GM19468 (cell line): ENCODE data around the gene STPG2.

Source experiments
- ATAC-seq: cut with Tn5 transposase; IDR thresholded peaks from one replicate; pipeline ENCODE4 v1.9.1; 2021; ENCODE audit warnings: mild to moderate bottlenecking, moderate library complexity, moderate number of reproducible peaks; ENCODE audit not compliant: unreplicated experiment; ENCODE audit errors: extremely low read depth

The STPG2 gene

DNA sequence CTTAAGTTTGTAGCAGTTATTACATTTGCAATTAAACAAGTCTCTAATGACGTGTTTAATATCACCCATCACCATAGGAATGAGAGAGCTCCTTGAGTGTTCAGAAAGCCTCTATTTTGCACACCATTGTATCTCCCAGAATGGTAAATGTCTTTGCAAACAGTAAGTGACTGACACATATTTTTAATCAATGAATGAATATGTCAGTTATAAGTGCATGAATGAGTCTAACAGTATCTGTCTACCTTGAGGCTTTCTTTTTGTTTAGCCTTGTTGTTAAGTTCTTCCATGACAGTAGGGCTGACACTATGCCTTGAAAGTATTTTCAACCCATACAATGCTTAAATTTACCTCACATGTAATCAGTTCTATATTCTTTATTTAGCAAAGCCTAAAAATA, 292.2 kb downstream of the STPG2 start:
- ATAC-seq, result no peak

DNA sequence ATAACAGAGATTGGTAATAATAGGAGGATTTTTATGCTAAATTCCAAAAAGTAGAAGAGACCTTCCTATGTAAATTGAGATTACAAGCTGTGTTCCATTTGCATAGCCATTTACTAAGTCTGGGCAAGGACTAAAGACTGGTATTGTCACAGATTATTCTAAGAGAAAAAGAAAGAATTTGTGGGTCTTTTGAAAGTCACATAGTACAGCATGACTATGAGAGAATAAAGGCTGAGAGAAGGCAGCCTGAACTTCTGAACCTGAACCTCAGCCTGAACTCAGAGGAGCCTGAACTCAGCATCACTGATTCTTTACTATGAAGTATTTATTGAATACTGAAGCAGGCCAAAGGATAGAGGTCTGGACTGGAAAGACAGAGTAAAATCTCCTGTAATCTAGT, 297.5 kb downstream of the STPG2 start:
- no peak for ATAC-seq

DNA sequence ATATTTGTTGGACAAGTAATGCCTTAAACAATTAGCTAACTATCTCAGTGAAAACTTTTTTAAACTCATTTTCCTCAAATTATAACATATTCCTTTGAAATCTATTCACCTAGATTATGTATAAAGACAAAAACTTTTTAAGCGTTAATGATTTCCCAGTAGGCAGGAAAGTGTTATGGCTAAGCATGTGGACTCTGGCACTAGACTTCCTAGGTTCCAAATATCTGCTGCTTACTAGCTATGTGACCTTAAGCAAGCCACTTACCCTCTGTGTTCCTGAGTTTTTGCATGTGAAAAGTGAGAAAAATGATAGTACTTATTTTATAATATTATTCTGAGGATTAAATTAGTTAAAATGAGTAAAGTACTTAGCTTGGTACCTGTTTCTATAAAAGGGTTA, 301.8 kb downstream of the STPG2 start:
- no peak for ATAC-seq

DNA sequence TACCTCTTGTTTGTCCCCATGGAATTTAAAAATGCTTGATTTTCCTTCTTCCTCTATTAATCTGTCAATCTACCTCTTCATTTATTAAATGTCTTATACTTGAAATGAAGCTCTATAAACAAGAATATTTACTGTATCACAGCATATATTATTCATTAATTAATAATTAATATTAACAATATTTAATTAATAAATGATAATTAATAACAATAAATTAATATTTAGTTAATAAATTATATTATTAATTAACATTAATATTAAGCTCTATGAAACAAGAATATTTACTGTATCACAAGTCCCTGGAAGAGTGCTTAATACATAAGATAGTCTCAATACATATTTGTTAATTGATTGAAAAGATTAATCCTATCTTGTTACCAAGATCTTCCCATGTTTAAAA, 306.6 kb downstream of the STPG2 start:
- ATAC-seq, result no peak

DNA sequence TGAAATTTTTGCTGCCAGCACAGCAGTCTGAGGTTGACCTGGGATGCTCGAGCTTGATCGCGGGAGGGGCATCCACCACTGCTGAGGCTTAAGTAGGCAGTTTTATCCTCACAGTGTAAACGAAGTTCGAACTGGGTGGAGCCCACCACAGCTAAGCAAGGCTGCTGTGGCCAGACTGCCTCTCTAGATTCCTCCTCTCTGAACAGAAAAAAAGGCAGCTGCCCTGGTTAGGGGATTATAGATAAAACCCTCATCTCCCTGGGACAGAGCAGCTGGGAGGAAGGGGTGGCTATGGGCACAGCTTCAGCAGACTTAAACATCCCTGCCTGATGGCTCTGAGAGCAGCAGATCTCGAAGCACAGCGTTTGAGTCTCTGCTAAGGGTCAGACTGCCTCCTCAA, 314.6 kb downstream of the STPG2 start:
- no peak for ATAC-seq

DNA sequence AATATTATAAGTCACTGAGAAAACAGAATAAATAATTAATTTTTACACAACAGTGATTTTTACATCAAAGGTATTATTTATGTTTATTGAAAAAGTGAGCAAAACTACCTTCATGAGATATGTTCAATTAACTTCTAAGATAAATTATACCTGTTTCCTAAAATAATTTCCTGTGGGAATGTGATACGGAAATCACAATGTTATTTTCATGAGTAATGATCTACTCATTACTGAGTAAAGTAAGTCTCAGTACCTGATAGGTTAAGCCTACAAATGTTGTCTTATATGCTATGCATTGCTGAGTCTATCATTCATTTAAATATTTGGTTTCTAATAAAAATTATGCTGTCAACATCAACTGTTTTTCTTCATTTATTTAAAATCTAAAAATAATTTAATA, 324.0 kb downstream of the STPG2 start:
- ATAC-seq, result no peak

DNA sequence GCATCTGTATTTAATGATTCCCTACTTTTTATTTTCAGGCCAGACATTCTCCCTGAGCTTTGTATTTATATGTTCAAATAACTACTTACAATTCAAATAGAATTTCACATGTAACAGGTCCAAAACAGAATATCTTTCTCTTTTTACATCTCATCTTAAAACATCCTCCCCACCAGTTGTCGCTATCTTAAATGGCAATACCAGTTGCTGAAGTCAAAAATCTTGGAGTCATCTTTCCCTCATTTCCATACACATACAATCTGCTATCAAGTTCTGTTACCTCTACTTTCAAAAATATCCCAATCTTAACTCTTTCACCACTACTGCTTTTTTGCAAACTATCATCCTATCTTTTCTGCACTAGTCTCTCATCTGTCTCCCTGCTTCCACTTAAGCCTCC, 330.5 kb downstream of the STPG2 start:
- no peak for ATAC-seq

DNA sequence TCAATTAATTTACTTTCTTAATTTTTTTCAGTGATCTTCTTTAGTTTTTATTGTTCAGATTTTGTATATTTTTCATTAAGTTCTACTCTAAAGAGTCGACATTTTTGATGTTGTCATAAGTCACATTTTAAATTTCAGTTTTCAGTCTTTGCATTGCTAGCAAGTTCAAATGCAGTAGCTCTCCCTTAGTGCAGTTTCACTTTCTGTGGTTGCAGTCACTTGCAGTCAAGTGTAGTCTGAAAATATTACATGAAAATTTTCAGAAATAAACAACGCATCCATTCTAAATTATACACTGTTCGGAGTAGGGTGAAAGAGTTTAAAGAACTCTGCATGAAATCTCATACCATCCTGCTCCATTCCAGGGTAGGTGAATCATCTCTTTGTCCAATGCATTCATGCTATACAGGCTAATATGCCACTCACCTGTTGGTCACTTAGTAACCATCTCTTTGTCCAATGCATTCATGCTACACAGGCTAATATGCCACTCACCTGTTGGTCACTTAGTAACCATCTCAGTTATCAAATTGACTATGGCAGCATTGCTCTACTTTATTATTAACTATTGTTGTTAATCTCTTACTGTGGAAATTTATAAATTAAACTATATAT, 356.9 kb downstream of the STPG2 start:
- ATAC-seq, result no peak

DNA sequence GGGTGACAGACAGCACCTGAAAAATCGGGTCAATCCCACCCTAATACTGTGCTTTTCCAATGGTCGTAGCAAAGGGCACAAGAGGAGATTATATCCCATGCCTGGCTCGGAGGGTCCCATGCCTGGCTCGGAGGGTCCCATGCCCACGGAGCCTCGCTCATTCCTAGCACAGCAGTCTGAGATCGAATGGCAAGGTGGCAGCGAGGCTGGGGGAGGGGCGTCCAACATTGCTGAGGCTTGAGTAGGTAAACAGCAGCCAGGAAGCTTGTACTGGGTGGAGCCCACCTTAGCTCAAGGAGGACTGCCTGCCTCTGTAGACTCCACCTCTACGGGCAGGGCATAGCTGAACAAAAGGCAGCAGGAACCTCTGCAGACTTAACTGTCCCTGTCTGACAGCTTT, 365.1 kb downstream of the STPG2 start:
- no peak for ATAC-seq

DNA sequence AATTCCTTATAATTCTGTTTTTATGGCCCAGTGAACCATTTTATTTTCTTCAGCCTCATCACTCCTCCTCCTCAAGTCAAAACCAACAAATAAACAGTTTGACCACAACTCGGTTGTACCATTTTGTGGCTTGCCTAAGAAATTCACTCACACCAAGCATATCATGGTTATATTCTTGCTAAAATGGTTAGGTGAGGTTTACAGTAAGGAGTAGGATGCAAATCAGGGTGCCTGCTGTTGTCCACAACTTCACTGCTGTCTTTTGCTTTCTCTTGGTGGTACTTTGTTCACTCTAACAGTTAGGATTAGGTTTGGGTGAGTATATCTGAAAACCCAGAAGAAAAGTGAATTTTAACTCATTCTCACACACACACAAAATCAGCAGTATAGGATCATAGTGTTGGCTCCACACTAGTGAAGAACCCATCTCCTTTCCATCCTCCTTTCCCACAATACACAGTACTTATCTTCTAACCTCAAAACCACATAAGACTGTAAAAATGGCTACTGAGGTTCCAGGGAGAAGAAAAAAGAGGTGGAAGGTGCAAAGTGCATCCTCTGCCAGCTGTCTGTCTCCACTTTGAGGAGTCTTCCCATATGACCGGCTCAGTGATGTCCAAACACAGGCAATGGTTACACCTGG, 368.8 kb downstream of the STPG2 start:
- ATAC-seq, result no peak

DNA sequence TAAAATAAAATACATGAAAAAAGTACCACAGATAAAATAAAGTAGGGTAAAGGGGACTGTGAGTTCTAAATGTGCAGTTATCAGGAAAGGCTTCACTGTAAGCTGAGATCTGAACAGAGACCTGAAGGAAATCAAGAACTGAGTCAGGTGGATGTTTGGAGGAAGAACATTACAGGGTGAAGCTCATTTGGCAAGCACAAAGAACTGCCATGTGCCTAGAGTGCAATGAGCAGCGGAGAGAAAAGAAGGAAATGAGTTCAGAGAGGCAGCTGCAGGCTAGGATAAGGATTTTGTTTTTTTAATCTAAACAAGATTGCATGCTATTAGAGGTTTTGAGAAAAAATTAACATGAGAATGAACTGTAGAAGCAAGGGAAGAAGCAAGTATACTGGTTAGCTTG, 373.1 kb downstream of the STPG2 start:
- no peak for ATAC-seq

DNA sequence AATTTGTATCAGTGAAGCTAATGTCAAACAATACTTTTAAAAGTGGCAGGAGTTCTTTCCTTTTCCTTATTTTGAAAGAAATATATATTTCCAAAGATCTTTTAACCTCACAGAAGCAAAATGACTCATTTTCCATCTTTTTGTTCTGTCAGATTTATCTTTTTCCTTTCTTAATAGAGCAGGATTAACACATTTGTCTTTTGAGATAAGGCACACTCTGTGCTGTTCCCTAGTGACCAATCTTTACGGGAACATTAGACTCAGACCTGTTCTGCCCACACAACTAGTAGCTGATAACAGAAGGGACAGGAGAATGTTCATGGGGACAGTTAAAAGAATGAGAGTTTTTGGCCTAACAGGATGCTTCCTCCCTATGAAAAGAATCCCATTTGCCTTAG, 381.2 kb downstream of the STPG2 start:
- no peak for ATAC-seq

DNA sequence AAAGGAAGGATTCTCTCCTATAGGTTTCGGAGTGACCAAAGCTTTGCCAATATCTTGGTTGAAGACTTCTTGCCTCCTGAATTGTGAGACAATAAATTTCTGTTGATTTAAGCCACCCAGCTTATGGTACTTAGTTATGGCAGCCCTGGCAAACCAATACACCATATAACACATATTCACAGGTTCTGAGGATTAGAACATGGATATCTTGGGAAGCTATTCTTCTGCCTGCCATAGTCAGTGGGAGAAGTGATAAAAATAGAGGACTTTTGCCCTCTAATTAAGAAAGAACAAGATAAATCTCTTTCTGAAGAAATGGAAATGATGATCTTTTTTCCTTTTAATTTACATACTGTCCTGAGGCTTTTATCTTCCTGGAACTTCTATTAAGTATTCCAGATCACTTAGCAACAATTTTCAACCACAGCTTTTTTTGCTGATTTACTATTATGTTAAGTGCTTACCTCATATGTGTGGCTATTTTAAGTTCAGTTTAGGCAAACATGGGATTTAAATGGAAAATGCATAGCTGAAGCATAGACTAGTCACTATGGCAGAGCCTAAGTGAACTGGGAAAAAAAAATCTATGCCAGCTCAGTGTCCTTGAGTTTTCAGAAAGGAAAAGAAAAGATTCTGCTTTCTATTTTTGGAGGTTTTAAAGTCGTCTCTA, 381.7 kb downstream of the STPG2 start:
- no peak for ATAC-seq

DNA sequence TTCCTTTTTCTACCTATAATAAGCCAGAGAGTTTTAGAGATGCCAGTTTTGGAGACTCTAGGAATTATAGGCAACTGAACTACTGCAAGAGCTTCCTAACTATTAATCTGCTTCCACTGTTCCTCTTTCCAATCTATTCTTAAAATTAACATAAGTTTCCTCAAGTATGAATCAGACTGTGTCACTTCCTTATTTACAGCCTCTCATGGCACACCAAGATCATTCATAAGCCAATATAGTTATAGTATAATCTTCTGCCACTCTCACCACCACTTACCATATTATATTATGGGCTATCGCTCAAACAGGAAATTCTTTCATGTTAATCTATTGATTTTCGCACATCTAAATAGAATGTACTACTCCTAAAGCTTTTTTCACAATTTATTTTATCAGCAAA, 383.5 kb downstream of the STPG2 start:
- ATAC-seq, result no peak

DNA sequence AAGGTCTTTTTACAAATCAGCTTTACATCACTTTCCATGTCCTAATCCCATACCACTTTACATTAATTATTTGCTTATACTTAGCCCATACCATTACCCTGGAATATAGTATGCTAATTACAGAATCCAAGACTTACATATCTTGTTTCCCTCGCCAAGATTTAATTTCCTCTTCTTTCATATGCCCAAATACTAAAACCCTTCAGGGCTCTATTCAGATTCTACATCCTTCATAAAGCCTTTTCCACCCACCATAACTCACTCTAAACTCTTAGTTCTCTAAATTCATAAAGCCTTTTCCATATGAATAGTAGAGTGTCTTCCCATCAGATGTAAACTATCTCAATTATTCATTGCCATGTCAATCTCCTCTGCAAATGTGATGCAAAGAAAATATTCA, 390.7 kb downstream of the STPG2 start:
- ATAC-seq, result no peak

DNA sequence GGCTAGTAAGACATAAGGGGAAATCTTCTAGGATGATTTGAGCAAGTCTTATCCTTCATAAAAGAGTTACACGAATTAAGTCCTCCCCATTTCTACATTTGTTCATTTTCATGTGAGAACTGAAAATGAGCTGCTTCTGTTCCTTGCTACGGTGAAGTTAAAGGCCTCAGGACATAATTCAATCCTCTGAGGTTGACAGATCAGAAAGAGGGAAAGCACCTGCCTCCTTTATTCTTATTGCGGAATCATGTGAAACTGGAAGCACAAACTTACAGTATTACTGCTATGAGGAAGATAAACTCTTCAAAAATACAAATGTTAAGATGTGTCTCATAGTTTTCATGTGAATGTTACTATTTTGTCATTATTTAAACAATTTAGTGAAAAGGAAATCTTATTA, 395.3 kb downstream of the STPG2 start:
- ATAC-seq, result no peak

DNA sequence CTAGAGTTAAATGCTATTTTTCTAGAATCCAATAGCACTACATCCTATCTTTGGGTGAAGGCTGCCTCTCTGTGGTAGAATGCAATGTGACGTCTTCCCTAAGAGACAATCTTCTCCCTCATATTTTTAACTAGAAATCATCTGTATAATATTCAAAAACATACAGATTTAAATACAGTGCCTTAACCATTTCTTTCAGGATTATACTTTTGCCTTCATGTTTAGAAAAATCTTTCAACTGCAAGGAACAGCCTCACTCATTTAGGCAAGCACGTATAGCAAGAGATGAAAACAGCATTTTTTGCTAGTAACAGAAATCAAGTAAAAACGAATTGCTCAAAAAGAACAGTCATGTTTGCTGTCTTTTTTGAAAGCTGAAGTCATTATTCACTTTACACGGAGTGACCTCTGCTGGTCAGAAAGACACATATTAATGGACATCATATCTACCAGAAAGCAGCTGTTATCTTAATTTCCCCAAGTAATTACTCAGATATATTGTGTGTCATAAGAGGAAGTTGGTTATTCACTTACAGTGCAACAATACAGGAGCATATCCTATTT, 422.3 kb downstream of the STPG2 start:
- ATAC-seq, result no peak

DNA sequence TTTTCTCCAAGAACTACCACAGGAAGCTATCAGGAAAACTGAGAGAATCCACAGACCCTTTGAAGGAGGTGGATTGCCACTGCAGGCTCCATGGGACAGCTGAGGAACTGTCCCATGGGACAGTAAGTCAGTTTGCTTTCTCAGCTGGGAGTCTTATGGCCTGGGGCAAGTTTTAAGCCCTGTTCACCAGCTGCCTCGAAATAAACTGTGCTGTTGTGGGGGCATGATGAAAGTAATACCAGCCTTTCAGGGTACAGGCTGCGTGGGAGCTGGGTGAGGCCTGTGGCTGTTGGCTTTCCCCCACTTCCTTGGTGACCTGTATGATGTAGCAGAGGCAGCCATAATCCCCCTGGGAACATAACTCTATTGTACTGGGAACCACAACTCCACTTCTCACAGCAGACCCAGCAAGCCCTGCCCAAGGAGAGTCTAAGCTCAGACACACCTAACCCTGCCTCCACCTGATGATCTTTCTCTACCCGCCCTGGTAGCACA, 452.1 kb downstream of the STPG2 start:
- no peak for ATAC-seq

DNA sequence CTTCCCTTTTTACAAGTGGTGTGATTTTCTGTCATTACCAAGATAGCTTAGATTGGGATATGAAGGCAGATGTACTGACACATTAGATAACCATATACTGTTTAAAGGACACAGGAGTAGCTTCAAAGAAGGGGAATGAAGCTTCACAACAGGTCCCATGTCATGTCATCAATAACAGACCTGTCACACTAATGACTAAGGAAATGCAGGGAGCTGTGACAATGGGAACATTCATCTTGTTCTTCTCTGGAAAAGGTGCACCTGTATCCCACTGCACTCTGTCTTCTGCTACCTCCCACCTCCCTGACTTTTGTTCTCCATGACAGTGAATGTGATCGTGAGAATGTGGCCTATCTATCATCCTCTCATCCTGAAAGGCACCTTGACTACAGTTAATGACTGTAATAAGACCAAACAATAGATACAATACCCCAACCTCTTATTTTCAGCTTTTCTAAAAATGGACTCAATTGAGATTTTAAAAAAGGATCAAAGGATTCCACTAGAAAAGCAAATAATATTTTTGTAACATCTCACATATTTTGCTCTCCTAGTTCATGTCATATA, 472.5 kb downstream of the STPG2 start:
- ATAC-seq, result no peak

DNA sequence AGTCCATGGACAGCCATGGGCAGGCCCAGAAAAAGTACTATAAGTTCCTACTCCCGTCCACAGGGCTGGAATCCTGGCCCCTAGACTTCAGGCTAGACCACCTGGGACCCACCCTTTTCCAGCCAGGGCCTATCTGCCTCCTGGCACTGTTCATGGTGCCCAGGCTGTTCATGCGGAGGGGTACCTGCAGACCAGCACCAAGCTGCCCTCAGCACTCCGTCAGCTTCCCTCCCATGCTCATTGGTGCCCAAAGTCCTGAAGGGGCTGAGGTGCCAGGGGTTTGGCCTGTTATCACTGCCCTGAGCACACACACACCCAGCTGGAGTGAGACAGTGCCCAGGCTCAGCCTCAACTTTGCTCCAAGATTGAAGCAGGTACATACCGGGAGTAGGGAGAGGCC, 477.7 kb downstream of the STPG2 start:
- ATAC-seq, result no peak

DNA sequence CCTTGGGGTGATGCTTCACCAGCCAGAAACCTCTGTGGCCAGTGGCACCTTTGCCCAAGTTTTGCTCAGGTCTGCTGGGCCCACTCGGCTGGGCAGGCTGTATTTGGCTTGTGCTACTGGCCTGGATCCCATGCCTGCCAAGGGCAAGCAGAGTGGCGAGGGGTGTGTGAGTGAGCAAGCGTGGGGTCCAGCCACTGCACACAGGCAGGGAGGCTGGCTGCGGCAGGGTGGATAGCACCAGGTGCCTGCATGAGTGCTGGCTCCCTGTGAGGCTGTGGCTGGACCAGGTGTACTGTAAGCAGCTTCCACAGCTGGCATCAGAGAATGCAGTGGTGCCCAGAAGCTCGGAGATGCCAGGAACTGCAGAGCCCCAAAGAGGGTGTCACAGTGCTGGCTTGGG, 478.5 kb downstream of the STPG2 start:
- no peak for ATAC-seq
